Measurements from ENCODE around the gene TBCCD1.

TBCCD1 gene

DNA sequence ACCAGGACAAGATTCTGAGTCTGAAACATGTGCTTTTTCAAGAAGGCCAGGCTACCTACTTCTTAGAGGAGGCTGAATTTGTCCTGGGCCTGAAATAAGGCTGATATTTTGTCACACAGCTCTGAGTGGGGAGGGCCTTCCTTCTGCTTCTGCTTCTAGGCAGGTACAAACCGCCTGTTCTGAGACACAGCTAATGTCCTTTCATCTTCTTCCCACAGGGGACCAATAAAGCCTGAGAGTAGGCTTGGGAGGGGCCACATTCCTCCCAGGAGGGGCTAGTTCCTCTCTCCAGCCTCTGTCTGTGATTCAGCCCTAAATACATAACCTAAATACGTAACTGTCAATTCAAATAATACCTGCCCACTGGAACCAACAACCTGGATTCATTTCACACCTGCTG lies 57.7 kb downstream of the TBCCD1 start:
- H2AFZ ChIP-seq (ENCODE audit: low read length) = no peak overlapping the region
- no peak overlapping the region for H3K4me3 ChIP-seq (ENCODE audit: low read depth, low read length, poor library complexity, severe bottlenecking)
- no peak for TF ChIP-seq EZH2 (IDR thresholded peaks at IDR 0.05; ENCODE audit: borderline replicate concordance, low read length)
- TF ChIP-seq, protein P1, sequence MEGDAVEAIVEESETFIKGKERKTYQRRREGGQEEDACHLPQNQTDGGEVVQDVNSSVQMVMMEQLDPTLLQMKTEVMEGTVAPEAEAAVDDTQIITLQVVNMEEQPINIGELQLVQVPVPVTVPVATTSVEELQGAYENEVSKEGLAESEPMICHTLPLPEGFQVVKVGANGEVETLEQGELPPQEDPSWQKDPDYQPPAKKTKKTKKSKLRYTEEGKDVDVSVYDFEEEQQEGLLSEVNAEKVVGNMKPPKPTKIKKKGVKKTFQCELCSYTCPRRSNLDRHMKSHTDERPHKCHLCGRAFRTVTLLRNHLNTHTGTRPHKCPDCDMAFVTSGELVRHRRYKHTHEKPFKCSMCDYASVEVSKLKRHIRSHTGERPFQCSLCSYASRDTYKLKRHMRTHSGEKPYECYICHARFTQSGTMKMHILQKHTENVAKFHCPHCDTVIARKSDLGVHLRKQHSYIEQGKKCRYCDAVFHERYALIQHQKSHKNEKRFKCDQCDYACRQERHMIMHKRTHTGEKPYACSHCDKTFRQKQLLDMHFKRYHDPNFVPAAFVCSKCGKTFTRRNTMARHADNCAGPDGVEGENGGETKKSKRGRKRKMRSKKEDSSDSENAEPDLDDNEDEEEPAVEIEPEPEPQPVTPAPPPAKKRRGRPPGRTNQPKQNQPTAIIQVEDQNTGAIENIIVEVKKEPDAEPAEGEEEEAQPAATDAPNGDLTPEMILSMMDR (IDR thresholded peaks at IDR 0.05; ENCODE audit: low read length) = no peak
- H3K9ac ChIP-seq (ENCODE audit: low read length) = no peak overlapping the region
- no peak overlapping the region for H3K4me2 ChIP-seq (ENCODE audit: low read length)
- no peak overlapping the region for H3K27ac ChIP-seq (ENCODE audit: low read depth, low read length, poor library complexity, severe bottlenecking)
- no peaks in the 10 kb centered on the region for H4K20me1 ChIP-seq (ENCODE audit: insufficient read depth, low read length)
- H3K27me3 ChIP-seq (ENCODE audit: insufficient read depth, low read length) = 0 out of 2 replicates have a peak, but pooled peaks cover 3% of the 10 kb centered on the region
- no peaks in the 10 kb centered on the region for H3K79me2 ChIP-seq (ENCODE audit: insufficient read depth, low read length)
- no peaks in the 10 kb centered on the region for H3K9me2 ChIP-seq (ENCODE audit: low read depth, low read length)
- peaks cover 12% of the 10 kb centered on the region for H3K4me1 ChIP-seq (ENCODE audit: insufficient read depth, low read length, severe bottlenecking)
- H3F3A ChIP-seq (ENCODE audit: insufficient read depth, low read length) = no peaks in the 10 kb centered on the region
- no peaks in the 10 kb centered on the region for H3K36me3 ChIP-seq (ENCODE audit: insufficient read depth, low read length)
- H3K9me3 ChIP-seq (ENCODE audit: low read length) = no peaks in the 10 kb centered on the region

DNA sequence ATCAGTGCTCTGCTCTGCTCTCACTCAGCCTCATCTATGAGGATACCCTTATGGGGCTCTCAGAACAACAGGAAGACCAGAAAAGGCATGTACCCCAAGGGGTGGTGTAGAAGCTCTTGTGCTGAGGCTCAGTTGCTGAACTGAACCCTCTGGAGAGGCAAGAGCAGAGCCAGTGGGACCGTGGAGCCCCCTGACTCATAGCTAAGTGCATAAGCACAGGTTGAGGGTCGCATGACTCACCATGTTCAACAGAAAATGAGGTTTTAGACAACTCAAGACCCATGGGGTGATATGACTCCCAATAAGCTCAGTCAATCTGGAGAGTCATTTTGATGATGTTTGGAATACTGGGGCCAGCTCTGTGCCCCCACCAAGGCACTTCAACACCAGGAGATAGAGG lies 60.3 kb downstream of the TBCCD1 start:
- H3K9ac ChIP-seq (ENCODE audit: low read length) = no peak overlapping the region
- H3K4me1 ChIP-seq (ENCODE audit: insufficient read depth, low read length, severe bottlenecking) = peaks cover 12% of the 10 kb centered on the region
- TF ChIP-seq EZH2 (IDR thresholded peaks at IDR 0.05; ENCODE audit: borderline replicate concordance, low read length) = no peak
- TF ChIP-seq, protein P1 (IDR thresholded peaks at IDR 0.05; ENCODE audit: low read length) = no peak
- H3K79me2 ChIP-seq (ENCODE audit: insufficient read depth, low read length) = no peaks in the 10 kb centered on the region
- H3K9me2 ChIP-seq (ENCODE audit: low read depth, low read length) = no peaks in the 10 kb centered on the region
- no peak overlapping the region for H3K27ac ChIP-seq (ENCODE audit: low read depth, low read length, poor library complexity, severe bottlenecking)
- H3K27me3 ChIP-seq (ENCODE audit: insufficient read depth, low read length) = 0 out of 2 replicates have a peak, but pooled peaks cover 3% of the 10 kb centered on the region
- H3F3A ChIP-seq (ENCODE audit: insufficient read depth, low read length) = no peaks in the 10 kb centered on the region
- no peak overlapping the region for H3K4me2 ChIP-seq (ENCODE audit: low read length)
- H3K4me3 ChIP-seq (ENCODE audit: low read depth, low read length, poor library complexity, severe bottlenecking) = no peak overlapping the region
- no peaks in the 10 kb centered on the region for H3K36me3 ChIP-seq (ENCODE audit: insufficient read depth, low read length)
- no peaks in the 10 kb centered on the region for H4K20me1 ChIP-seq (ENCODE audit: insufficient read depth, low read length)
- no peak overlapping the region for H2AFZ ChIP-seq (ENCODE audit: low read length)
- H3K9me3 ChIP-seq (ENCODE audit: low read length) = no peaks in the 10 kb centered on the region

DNA sequence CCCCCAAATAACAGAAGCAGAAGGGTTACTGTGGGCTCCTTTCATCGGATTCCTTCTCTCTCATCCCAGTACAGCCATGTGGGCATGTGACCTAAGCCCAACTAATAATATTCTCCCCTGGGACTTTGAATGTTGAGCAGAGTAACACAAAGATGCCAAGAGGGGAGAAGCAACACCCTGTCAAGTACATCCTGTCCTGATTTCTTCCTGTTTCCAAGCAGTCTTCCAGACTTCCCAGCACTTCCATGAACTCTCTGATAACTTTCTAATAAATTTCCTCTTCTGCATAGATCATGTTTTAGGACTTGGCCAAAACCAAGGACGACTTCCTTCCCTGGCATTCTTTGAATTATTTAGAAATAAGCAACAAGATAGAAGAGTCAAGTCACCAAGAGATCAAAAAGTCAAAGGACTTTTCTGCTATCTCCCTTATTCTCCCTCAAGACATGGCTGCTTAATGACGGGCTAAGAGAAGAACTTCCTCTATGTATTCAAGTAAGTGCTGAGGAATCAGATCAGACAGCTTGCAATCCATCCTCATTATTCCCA lies 60.9 kb downstream of the TBCCD1 start:
- Histone ChIP-seq H4K20me1 (ENCODE audit: insufficient read depth, low read length) (no peaks in the 10 kb centered on the region), H3K4me3 (ENCODE audit: low read depth, low read length, poor library complexity, severe bottlenecking) (no peak overlapping the region), H3K4me2 (ENCODE audit: low read length) (no peak overlapping the region), H2AFZ (ENCODE audit: low read length) (no peak overlapping the region), H3K27me3 (ENCODE audit: insufficient read depth, low read length) (peaks cover 3% of the 10 kb centered on the region; the same call in 1 of the 2 replicates), H3F3A (ENCODE audit: insufficient read depth, low read length) (no peaks in the 10 kb centered on the region), H3K9me2 (ENCODE audit: low read depth, low read length) (no peaks in the 10 kb centered on the region), H3K9ac (ENCODE audit: low read length) (no peak overlapping the region), H3K27ac (ENCODE audit: low read depth, low read length, poor library complexity, severe bottlenecking) (no peak overlapping the region), H3K4me1 (ENCODE audit: insufficient read depth, low read length, severe bottlenecking) (peaks cover 12% of the 10 kb centered on the region), H3K9me3 (ENCODE audit: low read length) (no peaks in the 10 kb centered on the region), H3K79me2 (ENCODE audit: insufficient read depth, low read length) (no peaks in the 10 kb centered on the region), H3K36me3 (ENCODE audit: insufficient read depth, low read length) (no peaks in the 10 kb centered on the region)
- no peak for TF ChIP-seq EZH2 (IDR thresholded peaks at IDR 0.05; ENCODE audit: borderline replicate concordance, low read length)
- TF ChIP-seq, protein P1 (IDR thresholded peaks at IDR 0.05; ENCODE audit: low read length) = no peak

All from OCI-LY1 (cell line).